GM18907 (cell line): Measurements from ENCODE around the gene TENM4.

Experiments used
- ATAC-seq: cut with Tn5 transposase; IDR thresholded peaks from one replicate; pipeline ENCODE4 v1.9.1; 2021; ENCODE audit warnings: mild to moderate bottlenecking, moderate library complexity; ENCODE audit not compliant: unreplicated experiment

TENM4 gene

GRCh38 chr11:78657968-78658839 lies 782.6 kb downstream of the TENM4 start:
- no peak for ATAC-seq

- ATAC-seq: no peak
Observed at GRCh38 chr11:78657441-78657840, 783.4 kb downstream of the TENM4 start.

GRCh38 chr11:78656984-78657383 lies 783.8 kb downstream of the TENM4 start:
- no peak for ATAC-seq

GRCh38 chr11:78656327-78656726 lies 784.5 kb downstream of the TENM4 start:
- no peak for ATAC-seq

- no peak for ATAC-seq
Observed at GRCh38 chr11:78655561-78655960, 785.3 kb downstream of the TENM4 start.

GRCh38 chr11:78654866-78655265 lies 786.0 kb downstream of the TENM4 start:
- ATAC-seq: no peak

GRCh38 chr11:78654071-78654470 lies 786.8 kb downstream of the TENM4 start:
- no peak for ATAC-seq

- ATAC-seq: no peak
Observed at GRCh38 chr11:78653294-78653909, 787.4 kb downstream of the TENM4 start.

- no peak for ATAC-seq
Observed at GRCh38 chr11:78652843-78653239, 788.0 kb downstream of the TENM4 start.

GRCh38 chr11:78651923-78652842 lies 788.6 kb downstream of the TENM4 start:
- no peak for ATAC-seq

- no peak for ATAC-seq
Observed at GRCh38 chr11:78651136-78651775, 789.6 kb downstream of the TENM4 start.

- no peak for ATAC-seq
Observed at GRCh38 chr11:78649361-78650215, 791.2 kb downstream of the TENM4 start.

- no peak for ATAC-seq
Observed at GRCh38 chr11:78647986-78648875, 792.6 kb downstream of the TENM4 start.

- no peak for ATAC-seq
Observed at GRCh38 chr11:78647266-78647915, 793.4 kb downstream of the TENM4 start.

- ATAC-seq: peak; percentile 58
Observed at GRCh38 chr11:78646564-78647185, 794.2 kb downstream of the TENM4 start.

- peak; percentile 83 for ATAC-seq
Observed at GRCh38 chr11:78645226-78646202, 795.3 kb downstream of the TENM4 start.

GRCh38 chr11:78643676-78644056 lies 797.2 kb downstream of the TENM4 start:
- ATAC-seq: no peak
